HCT116 (cell line): Measurements from ENCODE around the gene SPIRE1. TPM values are rescaled to one million over a fixed set of nuclear protein-coding genes. Genes with fewer than 3 reads are reported as not detected.

Experiments
- ATAC-seq: fragments of 200-7000 bp; cut with Tn5 transposase; 2 replicates; pipeline ENCODE4 v1.9.1; 2020; ENCODE audit warnings: mild to moderate bottlenecking, moderate library complexity
- BruUV-seq: library from RNA; stranded (reverse); fragments of 400-500 nt; replicated peaks from 2 replicates; lab custom pipeline; 2021; lab: Mats Ljungman, UMichigan
- CTCF ChIA-PET: fragments of 300-600 bp; sonication (Branson Sonifier 250); formaldehyde crosslinking; loops from one replicate; lab custom pipeline; 2021; ENCODE audit warnings: antibody characterized with exemption; lab: Charles Lee
- POLR2A ChIA-PET: fragments of 300-600, 350-600 bp; sonication (Branson Sonifier 250); formaldehyde crosslinking; loops from one replicate; lab custom pipeline; 2021; ENCODE audit warnings: antibody characterized with exemption; lab: Charles Lee
- RAD21 ChIA-PET, 2 experiments: fragments of 300-600 bp; sonication (Branson Sonifier 250); formaldehyde crosslinking; loops; one replicate each; lab custom pipeline; 2023; ENCODE audit warnings: low total read pairs in 2 of 2; ENCODE audit not compliant: uncharacterized antibody in 2 of 2, unreplicated experiment in 2 of 2, low non-redundant PET in 1 of 2; lab: Charles Lee
- DNase-seq: peaks from one replicate; pipeline ENCODE4 v3.0.0-alpha.2; 2010; ENCODE audit warnings: low read depth, low spot score
- H2AFZ ChIP-seq: fragments of 200-600 bp; shearing (Covaris generic), sonication (generic); 2 replicates; pipeline ENCODE4 v1.6.1; 2017; ENCODE audit warnings: low read depth, mixed run types, mixed read lengths, antibody characterized with exemption, low read length; ENCODE audit not compliant: poor library complexity, severe bottlenecking
- H3K27ac ChIP-seq: 2 replicates; pipeline ENCODE4 v1.5.1; 2012; ENCODE audit warnings: low read depth, low read length
- H3K27me3 ChIP-seq: fragments of 200-600 bp; sonication (generic); 2 replicates; pipeline ENCODE4 v1.6.1; 2016; ENCODE audit warnings: mixed run types, low read length, mixed read lengths; ENCODE audit not compliant: insufficient read depth
- H3K36me3 ChIP-seq, 2 experiments: fragments of 200-500 bp in 1 of 2; fragments of 200-600 bp in 1 of 2; sonication (Bioruptor generic) in 1 of 2; sonication (generic) in 1 of 2; 2 replicates each; pipeline versions ENCODE4 v1.5.1 to v1.6.1; 2014 to 2016; ENCODE audit warnings: low read length in 2 of 2, inconsistent platforms in 1 of 2, mixed read lengths in 1 of 2, mixed run types in 1 of 2; ENCODE audit not compliant: insufficient read depth in 2 of 2, control insufficient read depth in 1 of 2
- H3K4me1 ChIP-seq, 2 experiments: fragments of 200-600 bp in 1 of 2; sonication (generic) in 1 of 2; 2 replicates each; pipeline versions ENCODE4 v1.5.1 to v1.6.1; 2012 to 2017; ENCODE audit warnings: low read length in 2 of 2, inconsistent platforms in 1 of 2, mild to moderate bottlenecking in 1 of 2, mixed read lengths in 1 of 2, mixed run types in 1 of 2, moderate library complexity in 1 of 2; ENCODE audit not compliant: insufficient read depth in 2 of 2, control insufficient read depth in 1 of 2
- H3K4me2 ChIP-seq: fragments of 200-600 bp; sonication (generic); 2 replicates; pipeline ENCODE4 v1.6.1; 2017; ENCODE audit warnings: mixed run types, low read length, mixed read lengths
- H3K4me3 ChIP-seq, 2 experiments: fragments of 200-600 bp in 1 of 2; sonication (generic) in 1 of 2; replicated peaks in 1 of 2; 2 replicates each; pipeline ENCODE4 v1.5.1; 2011 to 2016; ENCODE audit warnings: low read length in 2 of 2, control low read depth in 1 of 2, low read depth in 1 of 2, mild to moderate bottlenecking in 1 of 2, mixed read lengths in 1 of 2, mixed run types in 1 of 2
- H3K79me2 ChIP-seq: fragments of 200-600 bp; sonication (generic); 2 replicates; pipeline ENCODE4 v1.6.1; 2017; ENCODE audit warnings: mild to moderate bottlenecking, mixed run types, low read length, moderate library complexity, mixed read lengths; ENCODE audit not compliant: insufficient read depth
- H3K9ac ChIP-seq: fragments of 200-600 bp; sonication (generic); 2 replicates; pipeline ENCODE4 v1.6.1; 2016; ENCODE audit warnings: low read length, mixed read lengths
- H3K9me2 ChIP-seq: fragments of 200-600 bp; sonication (generic), shearing (Covaris generic); 2 replicates; pipeline ENCODE4 v1.6.1; 2017; ENCODE audit warnings: mixed run types, mild to moderate bottlenecking, moderate library complexity; ENCODE audit not compliant: insufficient read depth
- H3K9me3 ChIP-seq, 2 experiments: fragments of 200-500 bp in 1 of 2; fragments of 200-600 bp in 1 of 2; sonication (Bioruptor generic) in 1 of 2; sonication (generic) in 1 of 2; 2 replicates each; pipeline ENCODE4 v1.6.1; 2014 to 2017; ENCODE audit warnings: low read length in 2 of 2, mixed read lengths in 2 of 2, inconsistent platforms in 1 of 2, low read depth in 1 of 2, mild to moderate bottlenecking in 1 of 2, mixed run types in 1 of 2, moderate library complexity in 1 of 2; ENCODE audit not compliant: control insufficient read depth in 1 of 2, insufficient read depth in 1 of 2
- H4K20me1 ChIP-seq: fragments of 200-600 bp; sonication (generic), shearing (Covaris generic); 2 replicates; pipeline ENCODE4 v1.6.1; 2017; ENCODE audit warnings: mixed run types, mild to moderate bottlenecking, moderate library complexity; ENCODE audit not compliant: insufficient read depth
- CBX3 ChIP-seq: IDR thresholded peaks from 2 replicates; pipeline ENCODE4 v1.6.1; 2012; ENCODE audit warnings: low read depth
- EGR1 ChIP-seq: IDR thresholded peaks from 2 replicates; pipeline ENCODE4 v1.6.1; 2012; ENCODE audit warnings: low read depth
- EZH2phosphoT487 ChIP-seq: fragments of 200-600 bp; IDR thresholded peaks from 2 replicates; pipeline ENCODE4 v1.6.1; 2018; ENCODE audit warnings: antibody characterized with exemption, borderline replicate concordance
- POLR2AphosphoS5 ChIP-seq: IDR thresholded peaks from 2 replicates; pipeline ENCODE4 v1.6.1; 2011; ENCODE audit warnings: mild to moderate bottlenecking, low read depth, low read length, moderate library complexity
- RAD21 ChIP-seq: IDR thresholded peaks from 2 replicates; pipeline ENCODE4 v1.6.1; 2012; ENCODE audit warnings: low read depth, mild to moderate bottlenecking
- SRF ChIP-seq: IDR thresholded peaks from 2 replicates; pipeline ENCODE4 v1.6.1; 2012; ENCODE audit warnings: low read depth
- TCF7L2 ChIP-seq: IDR thresholded peaks from 2 replicates; pipeline ENCODE4 v1.7.0; 2011; ENCODE audit warnings: borderline replicate concordance, inconsistent platforms; ENCODE audit not compliant: insufficient read depth, insufficient read length; ENCODE audit errors: extremely low read depth
- ZNF274 ChIP-seq: fragments of 200-500 bp; sonication (Bioruptor generic); IDR thresholded peaks from 2 replicates; pipeline ENCODE4 v1.6.1; 2014; ENCODE audit warnings: mild to moderate bottlenecking, low read depth, low read length, inconsistent platforms
- intact Hi-C: fragments of 100-400 bp; cut with micrococcal nuclease; formaldehyde crosslinking; loops from 2 replicates; pipeline ENCODE4 v1.10.0; 2022
- total RNA-seq: library from RNA; stranded (reverse); gene quantifications from one replicate; pipeline ENCODE4 v1.2.1, GENCODE V29; 2021; ENCODE audit not compliant: unreplicated experiment
- TF ChIP-seq, protein P1 (sequence below), 3 experiments: fragments of 200-600 bp in 1 of 3; sonication (generic) in 1 of 3; IDR thresholded peaks in 2 of 3; conservative IDR thresholded peaks in 1 of 3; 2 replicates each; pipeline ENCODE4 v1.5.1; 2012 to 2017; ENCODE audit warnings: low read depth in 2 of 3, low read length in 2 of 3, antibody characterized with exemption in 1 of 3, borderline replicate concordance in 1 of 3, control low read depth in 1 of 3, mild to moderate bottlenecking in 1 of 3, mixed read lengths in 1 of 3, mixed run types in 1 of 3, moderate library complexity in 1 of 3; ENCODE audit not compliant: insufficient read depth in 1 of 3
- TF ChIP-seq, protein P2 (sequence below): IDR thresholded peaks from 2 replicates; pipeline ENCODE4 v1.6.1; 2011; ENCODE audit warnings: mild to moderate bottlenecking, low read length, moderate library complexity; ENCODE audit not compliant: insufficient replicate concordance; ENCODE audit errors: extremely low read depth
- TF ChIP-seq, protein P3 (sequence below): IDR thresholded peaks from 2 replicates; pipeline ENCODE4 v1.6.1; 2012

Gene SPIRE1
- total RNA-seq, 1 experiment from 2014 or later = 26.6 TPM

DNA sequence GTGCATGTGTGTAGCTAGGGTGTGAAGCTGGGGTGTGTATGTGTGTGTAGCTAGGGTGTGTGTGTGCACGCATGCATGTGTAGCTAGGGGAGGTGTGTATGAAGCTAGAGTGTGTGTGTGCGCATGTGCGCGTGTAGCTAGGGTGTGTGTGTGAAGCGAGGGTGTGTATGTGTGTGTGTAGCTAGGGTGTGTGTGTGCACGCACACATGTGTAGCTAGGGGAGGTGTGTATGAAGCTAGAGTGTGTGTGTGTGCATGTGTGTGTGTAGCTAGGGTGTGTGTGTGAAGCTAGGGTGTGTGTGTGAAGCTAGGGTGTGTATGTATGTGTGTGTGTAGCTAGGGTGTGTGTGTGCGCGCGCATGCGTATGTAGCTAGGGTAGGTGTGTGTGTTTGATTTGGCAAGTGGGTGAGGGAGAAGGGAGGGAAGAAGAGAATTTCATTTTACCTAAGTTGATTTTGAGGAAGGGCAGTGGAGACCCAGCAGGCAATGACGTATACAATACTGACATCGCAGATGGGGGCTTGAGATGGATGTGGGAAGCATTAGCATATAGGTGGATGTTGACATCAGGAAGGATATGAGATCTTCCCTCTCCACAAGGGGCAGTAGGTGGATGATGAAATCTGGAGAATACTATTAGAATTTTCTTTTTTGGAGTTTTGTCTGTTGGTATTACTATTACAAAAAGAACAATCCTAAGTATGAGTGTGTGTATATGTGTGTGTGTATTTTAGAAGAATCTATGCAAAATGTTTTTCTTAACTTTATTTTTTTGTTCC, 179.4 kb downstream of the SPIRE1 start:
- no peak overlapping the region for H3K4me2 ChIP-seq
- H3K36me3 ChIP-seq = no peaks in the 10 kb centered on the region; a peak in 2 of 4 replicates
- H3K4me3 ChIP-seq = no peak overlapping the region
- ATAC-seq (no peak), DNase-seq (no peak)
- H3K27me3 ChIP-seq = no peaks in the 10 kb centered on the region
- intact Hi-C loops = no loop called here
- no peak overlapping the region for H2AFZ ChIP-seq
- H4K20me1 ChIP-seq = no peaks in the 10 kb centered on the region
- BruUV-seq = no TSS peak
- CTCF ChIA-PET = no interaction called here
- no peaks in the 10 kb centered on the region for H3K79me2 ChIP-seq
- POLR2A ChIA-PET = no interaction called here
- TF ChIP-seq, protein P1, sequence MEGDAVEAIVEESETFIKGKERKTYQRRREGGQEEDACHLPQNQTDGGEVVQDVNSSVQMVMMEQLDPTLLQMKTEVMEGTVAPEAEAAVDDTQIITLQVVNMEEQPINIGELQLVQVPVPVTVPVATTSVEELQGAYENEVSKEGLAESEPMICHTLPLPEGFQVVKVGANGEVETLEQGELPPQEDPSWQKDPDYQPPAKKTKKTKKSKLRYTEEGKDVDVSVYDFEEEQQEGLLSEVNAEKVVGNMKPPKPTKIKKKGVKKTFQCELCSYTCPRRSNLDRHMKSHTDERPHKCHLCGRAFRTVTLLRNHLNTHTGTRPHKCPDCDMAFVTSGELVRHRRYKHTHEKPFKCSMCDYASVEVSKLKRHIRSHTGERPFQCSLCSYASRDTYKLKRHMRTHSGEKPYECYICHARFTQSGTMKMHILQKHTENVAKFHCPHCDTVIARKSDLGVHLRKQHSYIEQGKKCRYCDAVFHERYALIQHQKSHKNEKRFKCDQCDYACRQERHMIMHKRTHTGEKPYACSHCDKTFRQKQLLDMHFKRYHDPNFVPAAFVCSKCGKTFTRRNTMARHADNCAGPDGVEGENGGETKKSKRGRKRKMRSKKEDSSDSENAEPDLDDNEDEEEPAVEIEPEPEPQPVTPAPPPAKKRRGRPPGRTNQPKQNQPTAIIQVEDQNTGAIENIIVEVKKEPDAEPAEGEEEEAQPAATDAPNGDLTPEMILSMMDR (IDR thresholded peaks at IDR 0.05 in 2 of 3, conservative IDR thresholded peaks at IDR 0.05 in 1 of 3; ENCODE audit: borderline replicate concordance in 1 of 3, insufficient read depth in 1 of 3, low read depth in 2 of 3, low read length in 2 of 3) = peak in 1 of 3 experiments; percentile 36; a peak in 2 of 6 replicates
- TF ChIP-seq SRF = no peak
- H3K9me3 ChIP-seq = no peaks in the 10 kb centered on the region
- H3K9me2 ChIP-seq = no peaks in the 10 kb centered on the region
- H3K4me1 ChIP-seq = no peaks in the 10 kb centered on the region
- H3K27ac ChIP-seq = no peak overlapping the region
- H3K9ac ChIP-seq = no peak overlapping the region
- RAD21 ChIA-PET = no interaction called here

DNA sequence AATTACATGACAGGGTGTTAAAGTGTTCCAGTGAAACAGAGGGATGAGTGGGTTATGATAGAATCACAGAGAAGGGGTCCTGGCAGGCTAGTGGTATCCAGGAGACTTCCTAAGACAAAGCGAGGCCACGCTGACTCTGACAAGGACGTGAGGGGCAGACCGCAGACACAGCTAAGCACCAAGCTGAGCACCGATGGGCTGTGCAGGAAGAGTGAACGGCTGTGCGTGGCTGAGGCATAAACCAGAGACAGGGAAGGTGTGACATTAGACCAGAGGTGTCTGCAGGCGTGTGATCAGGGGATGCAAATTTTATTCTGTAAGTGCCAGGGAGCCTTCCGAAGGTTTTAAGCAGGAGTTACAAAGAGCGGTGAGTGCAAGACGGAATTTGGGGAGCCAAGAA, 180.3 kb downstream of the SPIRE1 start:
- H3K4me1 ChIP-seq = no peaks in the 10 kb centered on the region
- no peaks in the 10 kb centered on the region for H4K20me1 ChIP-seq
- H3K27me3 ChIP-seq = no peaks in the 10 kb centered on the region
- H3K9me2 ChIP-seq = no peaks in the 10 kb centered on the region
- no TSS peak for BruUV-seq
- CTCF ChIA-PET = no interaction called here
- POLR2A ChIA-PET = no interaction called here
- H3K36me3 ChIP-seq = no peaks in the 10 kb centered on the region; a peak in 2 of 4 replicates
- H3K27ac ChIP-seq = no peak overlapping the region
- no peak overlapping the region for H3K9ac ChIP-seq
- DNase-seq = no peak
- intact Hi-C loops = no loop called here
- no peak overlapping the region for H3K4me3 ChIP-seq
- no peak for ATAC-seq
- H3K9me3 ChIP-seq = no peaks in the 10 kb centered on the region
- no peaks in the 10 kb centered on the region for H3K79me2 ChIP-seq
- no peak overlapping the region for H2AFZ ChIP-seq
- RAD21 ChIA-PET = no interaction called here
- H3K4me2 ChIP-seq = no peak overlapping the region
- no peak for TF ChIP-seq RAD21
- TF ChIP-seq EZH2phosphoT487 = no peak
- no peak for TF ChIP-seq TCF7L2
- TF ChIP-seq POLR2AphosphoS5 = no peak
- TF ChIP-seq ZNF274 = no peak
- TF ChIP-seq, protein P1 (IDR thresholded peaks at IDR 0.05 in 2 of 3, conservative IDR thresholded peaks at IDR 0.05 in 1 of 3; ENCODE audit: borderline replicate concordance in 1 of 3, insufficient read depth in 1 of 3, low read depth in 2 of 3, low read length in 2 of 3) = no peak
- TF ChIP-seq, protein P2, sequence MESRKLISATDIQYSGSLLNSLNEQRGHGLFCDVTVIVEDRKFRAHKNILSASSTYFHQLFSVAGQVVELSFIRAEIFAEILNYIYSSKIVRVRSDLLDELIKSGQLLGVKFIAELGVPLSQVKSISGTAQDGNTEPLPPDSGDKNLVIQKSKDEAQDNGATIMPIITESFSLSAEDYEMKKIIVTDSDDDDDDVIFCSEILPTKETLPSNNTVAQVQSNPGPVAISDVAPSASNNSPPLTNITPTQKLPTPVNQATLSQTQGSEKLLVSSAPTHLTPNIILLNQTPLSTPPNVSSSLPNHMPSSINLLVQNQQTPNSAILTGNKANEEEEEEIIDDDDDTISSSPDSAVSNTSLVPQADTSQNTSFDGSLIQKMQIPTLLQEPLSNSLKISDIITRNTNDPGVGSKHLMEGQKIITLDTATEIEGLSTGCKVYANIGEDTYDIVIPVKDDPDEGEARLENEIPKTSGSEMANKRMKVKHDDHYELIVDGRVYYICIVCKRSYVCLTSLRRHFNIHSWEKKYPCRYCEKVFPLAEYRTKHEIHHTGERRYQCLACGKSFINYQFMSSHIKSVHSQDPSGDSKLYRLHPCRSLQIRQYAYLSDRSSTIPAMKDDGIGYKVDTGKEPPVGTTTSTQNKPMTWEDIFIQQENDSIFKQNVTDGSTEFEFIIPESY = no peak
- no peak for TF ChIP-seq EGR1
- TF ChIP-seq SRF = no peak
- TF ChIP-seq, protein P3, sequence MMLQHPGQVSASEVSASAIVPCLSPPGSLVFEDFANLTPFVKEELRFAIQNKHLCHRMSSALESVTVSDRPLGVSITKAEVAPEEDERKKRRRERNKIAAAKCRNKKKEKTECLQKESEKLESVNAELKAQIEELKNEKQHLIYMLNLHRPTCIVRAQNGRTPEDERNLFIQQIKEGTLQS = no peak
- no peak for TF ChIP-seq CBX3
